Renal pelvis (tissue), 4 donors: ENCODE results near the gene FBXW8. TPM values are rescaled to one million over a fixed set of nuclear protein-coding genes. Genes with fewer than 3 reads are reported as not detected.

ENCODE experiments used
- DNase-seq: peaks from one replicate; pipeline ENCODE4 v3.0.0-alpha.2; 2013
- polyA plus RNA-seq, 3 donors: library from polyadenylated mRNA; unstranded; fragments of 120-200 nt; gene quantifications; one replicate each; pipeline ENCODE4 v1.2.1, GENCODE V29; 2013; ENCODE audit not compliant: insufficient read length in 3 of 3

FBXW8 gene
- polyA plus RNA-seq, 3 donors = 25.3 to 25.9 (median 25.6) TPM

GRCh38 chr12:116954710-116955381 lies 44.1 kb downstream of the FBXW8 start:
- no peak for DNase-seq

GRCh38 chr12:116955382-116956021 lies 44.8 kb downstream of the FBXW8 start:
- no peak for DNase-seq

- DNase-seq = no peak
Observed at GRCh38 chr12:116958402-116959197, 47.9 kb downstream of the FBXW8 start.

GRCh38 chr12:116959198-116959460 lies 48.4 kb downstream of the FBXW8 start:
- DNase-seq = no peak

- no peak for DNase-seq
Observed at GRCh38 chr12:116959845-116960514, 49.2 kb downstream of the FBXW8 start.

GRCh38 chr12:116962197-116962596 lies 51.4 kb downstream of the FBXW8 start:
- DNase-seq = no peak

GRCh38 chr12:116962783-116963356 lies 52.1 kb downstream of the FBXW8 start:
- DNase-seq = no peak

GRCh38 chr12:116964054-116965050 lies 53.6 kb downstream of the FBXW8 start:
- no peak for DNase-seq

GRCh38 chr12:116968986-116969385 lies 58.2 kb downstream of the FBXW8 start:
- DNase-seq = no peak

GRCh38 chr12:116969615-116970585 lies 59.1 kb downstream of the FBXW8 start:
- DNase-seq = no peak

- DNase-seq = no peak
Observed at GRCh38 chr12:116971222-116971621, 60.5 kb downstream of the FBXW8 start.

- no peak for DNase-seq
Observed at GRCh38 chr12:116975779-116976393, 65.1 kb downstream of the FBXW8 start.

- DNase-seq = peak; percentile 37
Observed at GRCh38 chr12:116977465-116978380, 67.0 kb downstream of the FBXW8 start.

GRCh38 chr12:116978791-116979508 lies 68.2 kb downstream of the FBXW8 start:
- peak; percentile 44 for DNase-seq

- DNase-seq = no peak
Observed at GRCh38 chr12:116980083-116980482, 69.3 kb downstream of the FBXW8 start.

- no peak for DNase-seq
Observed at GRCh38 chr12:116982791-116983411, 72.2 kb downstream of the FBXW8 start.

GRCh38 chr12:116984098-116984497 lies 73.3 kb downstream of the FBXW8 start:
- no peak for DNase-seq
